ENCODE data around the gene TINAG. TPM values are rescaled to one million over a fixed set of nuclear protein-coding genes. Genes with fewer than 3 reads are reported as not detected.

Gene TINAG
- total and polyA plus RNA-seq, 10 of the 15 experiments (the other 5 are each of a cell fraction or from before 2014, with no cell fraction given): 0.26 to 7.7 (median 0.95) TPM

- FAIRE-seq: no peak
- SMC1A ChIA-PET (ENCODE audit: uncharacterized antibody, unreplicated experiment): no interaction called here
- WGBS (ENCODE audit: insufficient coverage, insufficient replicate concordance, low lambda C conversion rate, missing lambda C conversion rate): 20% methylated on average over 5 of the region's 5 CpGs
Observed at GRCh38 chr6:54386295-54386694, 78.1 kb downstream of the TINAG start.

GRCh38 chr6:54390362-54390761 is 82.1 kb downstream of the TINAG start:
- no TSS peak for BruUV-seq (replicated peaks)
- Histone ChIP-seq H3K9ac (ENCODE audit: control insufficient read depth, insufficient read depth, low read length) (no peak overlapping the region), H3K27me3 (replicated peaks in 1 of 2; ENCODE audit: control insufficient read depth in 2 of 2, insufficient read depth in 2 of 2, low read length in 1 of 2) (no peaks in the 10 kb centered on the region), H3K36me3 (ENCODE audit: control insufficient read depth in 2 of 2, insufficient read depth in 2 of 2, low read length in 1 of 2) (no peaks in the 10 kb centered on the region), H3K27ac (ENCODE audit: control insufficient read depth, insufficient read depth) (no peak overlapping the region), H4K20me1 (ENCODE audit: control insufficient read depth, insufficient read depth) (no peaks in the 10 kb centered on the region), H3K4me3 (no peak overlapping the region), H3K79me2 (ENCODE audit: control insufficient read depth, insufficient read depth, low read length) (no peaks in the 10 kb centered on the region), H3K9me3 (replicated peaks; ENCODE audit: control insufficient read depth, insufficient read depth, low read length) (no peaks in the 10 kb centered on the region), H3K4me1 (ENCODE audit: control insufficient read depth, insufficient read depth, low read length) (no peaks in the 10 kb centered on the region), H3K4me2 (ENCODE audit: control insufficient read depth, insufficient read depth) (no peak overlapping the region), H2AFZ (ENCODE audit: control insufficient read depth, low read depth, low read length) (no peak overlapping the region)
- intact Hi-C loops (cut with micrococcal nuclease; ENCODE audit: unreplicated experiment): no loop called here
- DNase-seq (ENCODE audit: low read depth, low spot score): no peak
- in situ Hi-C loops (cut with MboI): no loop called here
- ChIA-PET POLR2A (no interaction called here), RAD21 (ENCODE audit: unreplicated experiment) (no interaction called here), SMC1A (ENCODE audit: uncharacterized antibody, unreplicated experiment) (no interaction called here), CTCF (no interaction called here)
- FAIRE-seq: no peak
- ATAC-seq: peak; percentile 46; the same call in 2 of the 3 replicates
- no peak for TF ChIP-seq TCF12 (IDR thresholded peaks at IDR 0.05; ENCODE audit: low read depth, low read length)
- TF ChIP-seq MYC (IDR thresholded peaks at IDR 0.05; ENCODE audit: insufficient read depth, insufficient read length, insufficient replicate concordance, low read length, severe bottlenecking): no peak
- no peak for TF ChIP-seq WRNIP1 (IDR thresholded peaks at IDR 0.05; ENCODE audit: borderline replicate concordance, low read depth, low read length)
- no peak for TF ChIP-seq NFYB (IDR thresholded peaks at IDR 0.05; ENCODE audit: insufficient read depth, low read depth, low read length)
- TF ChIP-seq ZNF592 (IDR thresholded peaks at IDR 0.05): no peak
- no peak for TF ChIP-seq HSF1 (IDR thresholded peaks at IDR 0.05; ENCODE audit: low read depth, low read length)

More at GRCh38 chr6:54386295-54386694, 78.1 kb downstream of the TINAG start:
- no peaks in the 10 kb centered on the region for H3K27me3 ChIP-seq (replicated peaks in 1 of 2; ENCODE audit: control insufficient read depth in 2 of 2, insufficient read depth in 2 of 2, low read length in 1 of 2)
- ChIA-PET CTCF (no interaction called here), POLR2A (interaction anchor here (0.5 kb wide), 1 partner anchor 322 kb away, joined by 4 read pairs; no protein-coding TSS in a partner anchor), RAD21 (ENCODE audit: unreplicated experiment) (no interaction called here)
- H3K4me2 ChIP-seq (ENCODE audit: control insufficient read depth, insufficient read depth): no peak overlapping the region
- no peaks in the 10 kb centered on the region for H3K4me1 ChIP-seq (ENCODE audit: control insufficient read depth, insufficient read depth, low read length)
- H3K79me2 ChIP-seq (ENCODE audit: control insufficient read depth, insufficient read depth, low read length): no peaks in the 10 kb centered on the region
- no peak overlapping the region for H2AFZ ChIP-seq (ENCODE audit: control insufficient read depth, low read depth, low read length)
- H3K9ac ChIP-seq (ENCODE audit: control insufficient read depth, insufficient read depth, low read length): no peak overlapping the region
- H3K9me3 ChIP-seq (replicated peaks; ENCODE audit: control insufficient read depth, insufficient read depth, low read length): no peaks in the 10 kb centered on the region
- no peaks in the 10 kb centered on the region for H3K36me3 ChIP-seq (ENCODE audit: control insufficient read depth in 2 of 2, insufficient read depth in 2 of 2, low read length in 1 of 2)
- ATAC-seq: no peak
- in situ Hi-C loops (cut with MboI): no loop called here
- no peak for DNase-seq (ENCODE audit: low read depth, low spot score)
- no peak overlapping the region for H3K27ac ChIP-seq (ENCODE audit: control insufficient read depth, insufficient read depth)
- TF ChIP-seq PAX5 (IDR thresholded peaks at IDR 0.05; ENCODE audit: borderline replicate concordance, low read depth, low read length): no peak
- TF ChIP-seq IRF3 (IDR thresholded peaks at IDR 0.05): no peak
- TF ChIP-seq NR2C2 (IDR thresholded peaks at IDR 0.05; ENCODE audit: borderline replicate concordance, control insufficient read depth, insufficient read length, low read depth): no peak
- no peak for TF ChIP-seq RUNX3 (IDR thresholded peaks at IDR 0.05; ENCODE audit: low read length)
- no peak for TF ChIP-seq CHD1 (IDR thresholded peaks at IDR 0.05; ENCODE audit: low read depth, low read length)
- TF ChIP-seq BACH1 (IDR thresholded peaks at IDR 0.05; ENCODE audit: borderline replicate concordance): no peak
- no peak for TF ChIP-seq CEBPB (IDR thresholded peaks at IDR 0.05; ENCODE audit: borderline replicate concordance in 1 of 2, low read depth in 2 of 2, low read length in 2 of 2)
- TF ChIP-seq BHLHE40 (IDR thresholded peaks at IDR 0.05; ENCODE audit: borderline replicate concordance in 1 of 2, low read depth in 2 of 2, low read length in 1 of 2): no peak
- no peaks in the 10 kb centered on the region for H4K20me1 ChIP-seq (ENCODE audit: control insufficient read depth, insufficient read depth)
- BruUV-seq (replicated peaks): no TSS peak
- intact Hi-C loops (cut with micrococcal nuclease; ENCODE audit: unreplicated experiment): no loop called here
- H3K4me3 ChIP-seq: no peak overlapping the region
